Umbilical cord (tissue), 2 donors: ENCODE results near the gene TBL2. TPM values are rescaled to one million over a fixed set of nuclear protein-coding genes. Genes with fewer than 3 reads are reported as not detected.
"Not testable (repeated sequence)": the region's sequence is repeated elsewhere in the genome, so short reads cannot be mapped to it uniquely, and the experiment has no call there.

Experiments used
- DNase-seq: peaks from one replicate; pipeline ENCODE4 v3.0.0-alpha.2; 2015; ENCODE audit warnings: low spot score
- total RNA-seq: library from RNA; depleted of rRNA; stranded (reverse); fragments of >200 nt; gene quantifications from one replicate; pipeline ENCODE4 v1.2.3, GENCODE V29; 2014; ENCODE audit warnings: low replicate concordance; ENCODE audit not compliant: insufficient read depth

TBL2 gene
- total RNA-seq, 1 donor from 2014 or later = 19.7 TPM

DNA sequence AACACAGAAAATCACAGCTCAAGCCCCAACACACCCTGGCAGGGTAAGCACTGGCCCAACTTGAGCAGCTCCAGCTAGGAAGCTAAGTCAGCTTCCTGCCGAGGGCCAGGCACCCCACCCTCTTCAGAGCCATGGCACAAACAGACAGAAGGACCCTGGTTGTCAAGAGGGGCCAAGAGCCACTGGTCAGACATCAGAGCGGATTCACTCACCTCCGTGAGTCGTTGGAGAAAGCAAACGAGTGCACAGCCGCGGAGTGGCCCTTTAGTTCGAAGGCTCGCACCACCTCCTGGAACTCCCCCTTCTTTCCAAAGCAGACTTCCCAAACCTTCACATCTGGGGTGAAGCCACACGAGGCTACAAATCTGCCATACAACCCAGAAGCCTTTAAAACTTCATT, 7.4 kb downstream of the TBL2 start:
- DNase-seq = no peak

DNA sequence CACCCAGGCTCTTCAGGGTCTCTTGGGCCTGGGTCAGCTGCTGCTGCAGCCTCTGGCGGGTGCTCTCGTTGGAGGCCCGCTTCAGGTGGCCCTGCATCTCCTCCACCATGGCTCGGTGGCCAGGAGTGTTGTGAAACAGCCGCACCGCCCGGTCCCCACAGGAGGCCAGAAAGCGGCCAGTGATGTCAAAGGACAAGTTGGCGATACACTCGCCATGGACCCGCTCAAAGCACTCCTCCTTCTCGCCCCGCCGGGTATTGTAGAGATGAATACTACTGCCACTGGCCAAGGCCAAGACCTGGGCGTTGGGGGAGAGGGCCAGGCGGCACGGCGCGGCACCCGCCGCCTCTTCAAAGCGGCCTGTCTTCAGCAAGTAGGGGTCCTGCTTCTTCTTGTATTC, 7.9 kb downstream of the TBL2 start:
- DNase-seq = no peak

DNA sequence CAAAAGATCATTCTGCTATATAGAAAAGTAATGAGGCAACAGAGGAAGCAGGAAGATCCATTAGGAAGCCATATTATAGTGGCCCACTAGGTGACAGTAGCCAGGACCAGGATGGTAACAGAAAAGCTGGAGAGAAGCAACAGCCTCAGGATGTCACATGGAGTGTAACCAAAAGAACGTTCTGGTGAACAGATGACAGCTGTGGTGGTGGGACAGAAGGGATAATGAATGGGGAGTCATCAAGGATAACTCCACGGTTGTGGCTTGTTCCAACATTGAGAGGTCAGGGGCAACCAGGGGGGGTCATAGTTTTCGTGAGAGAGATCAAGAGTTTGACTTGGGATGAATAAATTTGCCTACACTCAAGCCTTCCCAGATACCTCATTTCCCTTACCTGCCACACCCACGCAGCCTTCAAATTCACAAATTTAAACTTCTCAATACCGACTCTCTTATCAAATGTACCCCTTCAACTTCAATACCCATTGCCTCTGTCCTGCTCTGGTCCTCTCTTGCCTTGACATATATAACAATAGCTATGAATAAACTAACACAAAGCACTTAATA, 9.3 kb downstream of the TBL2 start:
- no peak for DNase-seq

DNA sequence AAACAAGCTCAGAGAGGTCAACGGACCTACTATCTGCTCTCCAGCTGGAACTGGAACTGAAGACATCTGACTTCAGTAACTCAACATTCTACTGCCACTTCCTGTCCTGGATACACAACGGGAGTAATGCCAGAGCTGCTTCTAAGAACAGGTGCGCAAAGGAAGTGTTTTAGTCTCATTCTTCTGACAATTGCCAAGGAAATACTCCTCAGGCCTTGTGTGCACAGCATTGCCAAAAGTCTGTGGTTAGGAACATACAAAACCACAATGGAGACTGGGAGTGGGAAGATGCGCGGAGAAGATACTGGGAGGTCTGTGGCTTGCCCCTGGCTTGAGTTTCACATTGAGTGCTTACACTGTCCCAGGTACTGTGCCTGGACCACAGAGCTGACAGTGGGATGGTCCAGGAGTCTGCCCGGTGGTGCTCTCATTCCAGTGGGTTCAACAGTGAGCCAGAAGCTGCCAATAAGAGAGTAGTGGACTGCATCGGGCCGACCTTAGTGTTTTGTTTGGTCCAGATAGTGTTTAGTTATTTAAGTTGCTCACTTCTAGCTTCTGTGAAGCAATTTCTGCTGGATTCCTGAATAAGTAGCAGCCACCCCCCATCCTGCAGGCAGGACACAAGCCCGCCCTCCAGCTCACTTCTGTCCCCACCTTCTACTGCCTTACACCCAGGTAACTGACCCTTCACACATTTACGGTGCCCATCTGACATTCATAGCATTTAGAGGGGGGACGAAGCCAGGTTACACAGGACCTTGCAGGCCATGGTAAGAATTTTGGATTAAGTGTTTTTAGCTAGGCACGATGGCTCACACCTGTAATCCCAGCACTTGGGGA, 10.3 kb downstream of the TBL2 start:
- no peak for DNase-seq

DNA sequence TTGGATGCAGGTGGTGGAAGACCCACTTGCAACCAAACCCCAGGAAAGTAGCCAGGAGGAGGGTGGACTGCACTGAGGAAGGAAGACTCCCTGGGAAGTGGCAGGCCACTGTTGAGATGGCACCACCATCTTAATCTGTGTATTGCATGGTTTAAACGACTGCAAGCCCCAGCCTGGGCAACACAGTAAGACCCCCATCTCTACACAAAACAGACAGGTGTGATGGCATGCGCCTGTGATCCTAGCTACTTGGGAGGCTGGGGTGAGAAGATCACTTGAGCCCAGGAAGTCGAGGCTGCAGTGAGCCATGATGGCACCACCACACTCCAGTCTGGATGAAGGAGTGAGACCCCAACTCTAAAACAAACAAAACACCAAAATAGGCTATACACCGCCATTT, 11.2 kb downstream of the TBL2 start:
- no peak for DNase-seq

DNA sequence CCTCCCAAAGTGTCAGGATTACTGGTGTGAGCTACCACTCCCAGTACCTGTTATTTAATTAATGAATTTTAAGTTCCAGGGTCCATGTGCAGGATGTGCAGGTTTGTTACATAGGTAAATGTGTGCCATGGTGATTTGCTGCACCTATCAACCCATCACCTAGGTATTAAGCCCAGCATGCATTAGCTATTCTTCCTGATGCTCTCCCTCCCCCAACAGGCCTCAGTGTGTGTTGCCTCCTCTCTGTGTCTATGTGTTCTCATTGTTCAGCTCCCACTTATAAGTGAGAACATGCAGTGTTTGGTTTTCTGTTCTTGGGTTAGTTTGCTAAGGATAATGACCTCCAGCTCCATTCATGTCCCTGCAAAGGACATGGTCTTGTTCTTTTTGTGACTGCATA, 11.9 kb downstream of the TBL2 start:
- not testable (repeated sequence) for DNase-seq

DNA sequence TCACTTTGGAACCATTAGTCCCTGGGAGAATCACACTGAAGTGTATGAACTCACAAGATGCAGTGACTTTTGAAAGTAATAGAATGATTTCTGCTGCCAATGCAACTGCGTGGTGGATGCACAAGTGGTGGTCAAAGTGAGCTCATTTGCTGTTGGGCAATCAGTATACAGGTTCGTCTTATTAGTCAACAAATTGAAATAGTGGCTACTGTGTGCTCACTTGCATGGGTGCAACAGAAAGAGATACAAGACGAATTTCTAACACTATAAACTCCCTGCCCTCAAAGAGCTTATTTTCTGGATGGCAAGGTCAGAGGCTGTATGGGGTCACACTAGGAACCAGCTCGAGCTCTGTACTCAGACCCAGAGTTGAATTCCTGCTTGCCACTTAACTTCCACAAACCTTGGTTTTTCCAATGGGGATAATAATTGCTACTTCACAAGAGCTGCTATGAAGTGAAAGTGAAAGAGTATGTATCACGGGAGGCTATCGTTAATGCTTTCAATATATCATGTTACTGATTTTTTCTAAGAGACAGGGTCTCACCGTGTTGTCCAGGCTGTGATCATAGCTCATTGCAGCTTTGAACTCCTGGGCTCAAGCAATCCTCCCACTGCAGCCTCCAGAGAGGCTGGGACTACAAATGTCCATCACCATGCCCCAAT, 12.6 kb downstream of the TBL2 start:
- DNase-seq = no peak

DNA sequence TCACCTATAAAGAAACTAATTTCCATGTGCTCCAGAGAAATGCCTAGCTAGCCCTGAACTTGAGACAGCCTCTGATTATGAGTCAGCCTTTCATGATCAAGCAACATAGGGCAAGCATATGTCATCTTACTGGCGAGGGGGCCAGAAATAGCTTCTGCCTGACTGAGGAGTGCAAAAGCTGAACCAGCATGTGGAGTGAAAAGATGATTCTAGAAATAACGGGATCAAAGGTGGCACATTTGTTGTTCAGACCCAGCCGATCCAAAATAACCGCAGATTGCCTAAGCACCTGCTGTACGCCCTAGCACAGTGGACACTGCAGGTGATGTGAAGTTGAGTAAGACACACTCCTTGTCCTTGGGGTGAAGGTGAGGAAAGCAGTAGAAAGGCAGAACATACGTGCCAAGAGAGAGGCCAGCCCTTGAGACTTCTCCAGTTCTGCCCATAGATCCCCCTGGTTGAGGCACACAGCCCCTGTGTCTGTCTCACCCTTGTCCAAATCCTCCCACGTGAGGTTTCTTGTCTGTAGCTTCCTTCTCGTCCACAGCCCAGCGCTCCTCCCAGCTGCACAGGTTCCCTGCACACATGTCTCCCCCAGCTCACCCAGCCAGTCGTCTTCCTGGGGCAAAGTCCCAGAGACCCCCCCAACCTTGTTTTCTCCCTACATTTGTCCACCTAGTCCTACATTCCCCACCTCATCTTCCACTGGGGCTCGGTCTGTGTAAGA, 18.1 kb downstream of the TBL2 start:
- peak; percentile 26 for DNase-seq

DNA sequence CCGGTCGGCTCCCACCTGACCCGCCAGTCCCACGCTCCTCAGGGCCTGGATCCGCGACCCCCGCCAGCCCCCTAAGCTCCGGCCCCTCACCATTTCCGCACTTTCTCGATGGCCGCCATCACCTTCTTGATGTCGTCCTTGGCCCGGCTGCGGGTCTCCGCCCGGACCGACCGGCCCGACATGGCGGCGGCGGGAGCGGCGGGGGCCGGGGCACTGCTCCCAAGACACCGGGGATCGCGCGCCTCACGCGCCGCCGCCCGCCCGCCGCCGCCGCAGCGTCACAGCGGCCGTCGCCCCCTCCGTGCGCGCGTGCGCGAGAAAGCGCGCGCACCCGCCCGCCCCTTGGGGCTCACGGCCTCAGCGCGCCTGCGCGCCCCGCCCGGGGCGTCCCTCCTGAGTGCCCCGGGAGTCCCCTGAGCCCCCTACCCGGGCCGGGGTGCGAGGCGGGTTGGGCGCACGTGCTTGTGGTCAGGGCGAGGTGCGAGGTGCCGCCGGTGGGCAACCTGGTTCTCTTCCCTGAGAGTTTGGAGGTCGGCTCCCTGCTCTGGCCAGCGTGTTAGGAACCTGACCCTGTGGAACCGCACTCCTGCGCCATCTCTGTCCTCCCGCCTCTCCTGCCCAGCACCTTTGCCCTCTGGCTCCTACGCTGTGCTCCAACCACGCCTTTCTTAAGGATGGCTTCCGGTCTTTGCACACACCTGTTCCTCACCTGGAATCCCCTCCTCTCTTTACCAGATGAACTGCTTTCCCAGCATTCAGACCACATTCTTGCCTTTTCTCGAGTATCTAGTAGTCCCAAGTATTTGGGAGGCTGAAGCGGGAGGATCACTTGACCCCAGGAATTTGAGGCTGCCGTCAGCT, 20.8 kb downstream of the TBL2 start, which contains the start of gene BCL7B:
Gene BCL7B (minus strand): TSS at position 294 of the 861 bp plus-strand sequence. CDS start 112 bp downstream, at position 182.
- DNase-seq = peak; percentile 77

DNA sequence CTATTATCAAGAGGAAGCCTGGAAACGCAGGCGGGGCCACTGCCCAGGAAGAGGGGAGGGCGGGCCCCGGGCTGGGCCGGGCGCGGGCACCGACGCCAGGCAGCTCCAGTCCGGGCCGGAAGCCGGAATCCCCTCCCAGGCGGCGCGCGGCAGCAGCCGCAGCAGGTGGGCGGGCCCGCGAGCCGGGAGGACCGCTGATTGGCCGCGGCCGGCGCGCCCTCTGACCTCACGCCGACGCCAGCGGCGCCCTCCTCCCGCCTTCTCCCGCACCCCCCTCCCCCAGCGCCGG, 21.3 kb downstream of the TBL2 start:
- peak; percentile 94 for DNase-seq

DNA sequence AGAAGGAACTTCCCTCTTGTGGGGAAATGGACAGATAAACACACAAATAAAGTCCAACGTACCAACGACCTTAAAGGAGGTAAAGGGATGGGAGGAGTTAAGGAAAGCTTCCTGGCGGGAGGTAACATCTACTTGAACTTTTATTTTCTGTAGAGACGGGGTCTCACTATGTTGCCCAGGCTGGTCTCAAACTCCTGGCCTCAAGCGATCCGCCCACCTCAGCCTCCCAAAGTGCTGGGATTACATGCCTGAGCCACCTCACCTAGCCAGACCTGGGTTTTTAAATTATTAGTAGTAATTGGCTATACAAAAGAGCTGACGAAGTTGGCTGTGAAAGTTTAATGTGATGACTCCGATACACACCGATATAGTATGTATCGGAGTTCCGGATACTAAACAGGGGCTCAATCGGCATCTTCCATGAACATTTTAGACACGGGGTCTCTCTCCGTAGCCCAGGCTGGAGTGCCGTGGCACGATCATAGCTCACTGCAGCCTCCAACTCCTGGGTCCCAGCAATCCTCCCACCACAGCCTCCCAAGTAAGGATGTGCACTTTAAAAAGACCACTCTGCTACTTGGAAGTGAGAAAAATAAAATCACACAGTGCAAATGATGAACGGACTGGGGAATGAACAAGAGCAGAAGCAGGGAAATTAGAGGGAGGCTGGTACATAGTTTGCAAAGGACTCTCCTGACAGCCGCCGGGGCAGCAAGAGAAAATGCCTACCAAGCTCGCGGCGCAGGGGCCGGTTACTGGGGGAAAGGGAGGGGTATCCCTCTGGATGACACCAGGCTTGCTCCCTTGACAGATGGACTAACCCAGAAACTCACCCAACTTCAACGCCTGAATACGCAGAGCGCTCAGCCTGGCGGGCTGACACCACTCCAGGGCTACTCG, 21.9 kb downstream of the TBL2 start:
- DNase-seq = no peak

DNA sequence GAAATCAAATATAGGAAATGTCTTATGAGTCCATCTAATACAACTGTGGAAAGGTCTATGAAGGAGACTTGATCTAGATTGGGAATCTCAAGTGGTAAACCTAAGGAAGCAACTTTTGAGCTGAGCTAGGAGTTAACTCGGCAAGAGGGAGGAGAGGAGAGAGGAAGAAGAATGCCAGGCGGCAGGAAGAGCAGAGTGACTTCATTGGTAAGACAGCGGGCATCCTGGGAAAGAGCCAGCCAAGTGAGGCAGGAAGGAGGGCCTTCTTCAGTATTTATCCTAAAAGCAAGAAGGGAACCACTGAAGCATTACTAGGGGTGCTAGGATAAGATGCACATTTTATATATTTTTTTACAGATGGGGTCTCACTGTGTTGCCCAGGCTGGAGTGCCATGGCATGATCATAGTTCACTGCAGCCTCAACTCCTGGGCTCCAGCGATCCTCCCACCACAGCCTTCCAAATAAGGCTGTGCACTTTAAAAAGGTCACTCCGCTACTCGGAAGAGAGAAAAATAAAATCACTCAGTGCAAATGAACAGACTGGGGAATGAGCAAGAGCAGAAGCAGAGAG, 22.9 kb downstream of the TBL2 start:
- no peak for DNase-seq

DNA sequence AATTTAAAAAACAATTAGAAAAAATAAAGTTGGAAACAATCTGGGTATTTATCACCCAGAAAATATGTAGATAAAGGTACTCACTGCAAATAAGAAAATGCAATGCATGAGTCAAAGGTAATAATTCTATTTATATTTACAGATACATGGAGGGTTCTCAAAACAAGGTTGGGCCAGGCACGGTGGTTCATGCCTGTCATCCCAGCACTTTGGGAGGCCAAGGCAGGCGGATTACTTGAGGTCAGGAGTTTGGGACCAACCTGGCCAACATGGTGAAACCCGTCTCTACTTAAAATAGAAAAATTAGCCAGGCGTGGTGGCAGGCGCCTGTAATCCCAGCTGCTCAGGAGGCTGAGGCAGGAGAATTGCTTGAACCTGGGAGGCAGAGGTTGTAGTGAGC, 28.3 kb downstream of the TBL2 start:
- DNase-seq = not testable (repeated sequence)

DNA sequence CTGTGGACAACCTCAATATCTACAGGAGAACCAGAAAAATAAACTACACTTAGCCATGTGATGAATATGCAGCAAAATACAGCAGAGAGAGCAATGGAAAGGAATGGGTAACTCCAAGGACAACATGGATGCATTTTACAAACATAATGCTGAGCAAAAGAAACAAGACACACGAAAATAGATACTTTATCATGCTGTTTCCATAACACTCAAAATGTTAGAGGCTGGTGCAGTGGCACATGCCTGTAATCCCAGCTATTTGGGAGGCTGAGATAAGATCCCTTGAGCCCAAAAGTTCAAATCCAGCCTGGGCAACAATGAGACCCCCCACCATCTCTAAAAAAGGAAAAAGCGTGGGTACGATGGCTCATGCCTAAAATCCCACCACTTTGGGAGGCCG, 29.2 kb downstream of the TBL2 start:
- DNase-seq = no peak

DNA sequence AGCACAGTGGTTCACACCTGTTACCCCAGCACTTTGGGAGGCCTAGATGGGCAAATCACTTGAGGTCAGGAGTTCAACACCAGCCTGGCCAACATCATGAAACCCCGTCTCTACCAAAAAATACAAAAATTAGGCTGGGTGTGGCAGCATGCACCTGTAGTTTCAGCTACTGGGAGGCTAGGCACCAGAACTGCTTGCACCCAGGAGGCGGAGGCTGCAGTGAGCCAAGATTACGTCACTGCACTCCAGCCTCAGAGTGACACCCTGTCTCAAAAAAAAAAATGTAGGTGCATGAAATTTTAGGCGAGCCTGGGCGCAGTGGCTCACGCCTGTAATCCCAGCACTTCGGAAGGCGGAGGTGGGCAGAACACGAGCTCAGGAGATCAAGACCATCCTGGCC, 30.5 kb downstream of the TBL2 start:
- no peak for DNase-seq

DNA sequence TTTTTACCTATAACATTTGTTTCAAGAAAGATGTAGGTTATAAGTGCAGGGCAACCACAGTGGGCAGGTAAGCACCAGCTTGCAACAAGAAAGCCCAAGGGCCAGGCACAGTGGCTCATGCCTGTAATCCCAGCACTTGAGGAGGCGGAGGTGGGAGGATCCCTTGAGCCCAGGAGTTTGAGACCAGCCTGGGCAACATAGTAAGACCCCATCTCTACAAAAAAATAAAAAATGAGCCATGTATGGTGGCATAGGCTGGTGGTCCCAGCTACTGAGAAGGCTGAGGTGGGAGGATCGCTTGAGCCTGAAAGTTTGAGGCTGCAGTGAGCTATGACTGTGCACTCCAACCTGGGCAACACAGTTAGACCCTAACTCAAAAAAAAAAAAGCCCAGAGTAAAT, 33.7 kb downstream of the TBL2 start:
- no peak for DNase-seq

DNA sequence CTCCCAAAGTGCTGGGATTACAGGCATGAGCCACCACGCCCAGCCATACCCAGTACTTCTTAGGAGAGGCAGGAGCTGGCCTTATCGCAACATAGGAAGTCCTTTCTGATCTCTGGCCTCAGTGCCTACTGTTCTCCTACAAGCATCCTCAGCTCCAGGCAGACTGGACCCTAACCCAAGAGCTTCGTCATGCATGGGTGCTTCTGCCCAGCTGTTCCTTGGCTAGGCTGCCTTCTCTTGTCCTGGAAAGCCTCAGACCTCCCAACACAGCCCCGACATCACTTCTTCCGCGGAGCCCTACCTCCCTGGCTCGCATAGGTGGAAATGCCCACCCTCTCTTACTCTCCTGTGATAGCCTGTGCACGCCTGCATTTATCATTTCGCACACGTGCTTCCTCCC, 36.7 kb downstream of the TBL2 start:
- DNase-seq = no peak

DNA sequence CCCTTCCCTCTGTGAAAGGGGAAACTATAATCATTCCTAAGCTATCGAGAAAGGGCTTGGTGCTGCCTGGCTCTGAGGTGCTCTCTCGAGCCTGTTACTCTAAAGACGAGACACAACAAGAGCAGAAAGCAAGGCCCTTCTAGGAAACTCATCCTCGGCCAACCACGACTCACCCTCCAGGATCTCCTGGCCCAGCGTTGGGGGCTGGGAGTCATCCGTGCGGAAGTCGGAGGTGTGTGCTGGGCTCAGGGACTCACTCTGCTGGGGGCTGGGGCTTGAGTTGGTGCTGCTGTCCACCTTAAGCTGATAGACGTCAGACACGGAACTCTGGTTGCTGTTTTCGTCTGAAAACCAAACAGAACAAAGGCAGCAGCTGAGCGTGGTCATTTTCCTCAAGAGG, 38.7 kb downstream of the TBL2 start:
- DNase-seq = no peak

DNA sequence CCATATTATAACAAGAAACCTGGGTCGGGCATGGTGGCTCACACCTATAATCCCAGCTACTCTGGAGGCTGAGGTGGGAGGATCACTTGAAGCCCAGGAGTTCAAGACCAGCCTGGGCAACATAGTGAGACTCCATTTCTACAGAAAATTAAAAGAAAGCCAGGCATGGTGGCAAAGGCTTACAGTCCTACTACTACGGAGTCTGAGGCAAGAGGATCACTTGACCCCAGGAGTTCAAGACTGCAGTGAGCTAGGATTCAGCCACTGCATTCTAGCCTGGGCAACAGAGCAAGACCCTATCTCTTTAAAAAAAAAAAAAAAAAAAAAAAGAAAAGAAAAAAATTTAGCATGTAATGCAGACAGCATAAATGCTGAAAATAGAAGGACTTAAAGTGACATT, 39.9 kb downstream of the TBL2 start:
- DNase-seq = not testable (repeated sequence)

DNA sequence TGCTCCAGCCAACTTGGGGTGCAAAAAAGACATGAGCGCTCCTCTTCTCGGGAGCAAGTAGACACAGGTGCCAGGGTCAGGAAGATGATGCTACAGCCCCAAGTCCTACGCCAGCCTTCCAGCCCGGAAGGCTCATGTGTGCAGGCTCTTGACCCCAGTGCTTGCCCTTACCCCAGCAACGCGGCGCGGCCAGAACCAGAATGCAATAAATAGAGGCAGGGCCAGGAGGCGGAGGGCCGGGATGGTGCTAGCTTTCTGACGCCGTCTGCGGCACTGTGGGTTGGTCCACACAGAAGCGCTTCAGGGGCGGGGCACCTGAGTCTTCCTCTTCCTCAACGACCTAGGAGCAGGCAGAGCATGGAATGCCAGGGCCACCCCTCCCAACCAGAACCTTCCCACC, 41.3 kb downstream of the TBL2 start:
- no peak for DNase-seq
